ENCODE measurements around the gene IRF4. TPM values are rescaled to one million over a fixed set of nuclear protein-coding genes. Genes with fewer than 3 reads are reported as not detected.

The IRF4 gene
- total and polyA plus RNA-seq, 4 donors = 0.11 to 1.0 (median 0.42) TPM

DNA sequence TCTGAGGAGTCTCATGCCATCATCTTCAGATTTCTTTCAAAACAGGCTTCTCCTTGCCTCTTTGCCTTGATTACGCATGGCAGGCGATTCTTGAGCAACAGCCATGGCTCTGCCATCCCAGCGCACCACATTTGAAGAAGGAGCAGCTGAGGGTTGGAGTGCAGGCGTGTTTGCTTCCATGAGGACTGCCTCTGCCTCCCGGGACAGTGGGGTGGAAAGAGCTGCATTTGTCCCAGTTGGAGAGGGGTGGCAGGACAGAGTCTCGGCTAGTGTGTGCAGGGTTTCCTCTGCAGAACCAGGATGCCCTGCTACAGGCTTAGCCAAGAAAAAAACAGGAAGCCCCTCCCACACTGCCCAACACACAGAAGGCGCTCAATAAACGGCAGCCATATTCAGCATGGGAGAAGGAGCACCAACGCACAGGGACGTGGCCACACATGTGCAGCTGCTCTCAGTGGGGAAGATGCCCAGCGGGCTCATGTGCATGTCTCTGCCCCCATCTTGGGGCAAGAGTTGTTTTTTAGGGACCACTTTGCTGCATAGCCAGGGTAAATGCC is 36.6 kb downstream of the IRF4 start:
- no peak overlapping the region for H3K4me3 ChIP-seq (ENCODE audit: low read depth, low read length)
- WGBS (ENCODE audit: insufficient coverage) = 90% methylated on average over 10 of the region's 11 CpGs

DNA sequence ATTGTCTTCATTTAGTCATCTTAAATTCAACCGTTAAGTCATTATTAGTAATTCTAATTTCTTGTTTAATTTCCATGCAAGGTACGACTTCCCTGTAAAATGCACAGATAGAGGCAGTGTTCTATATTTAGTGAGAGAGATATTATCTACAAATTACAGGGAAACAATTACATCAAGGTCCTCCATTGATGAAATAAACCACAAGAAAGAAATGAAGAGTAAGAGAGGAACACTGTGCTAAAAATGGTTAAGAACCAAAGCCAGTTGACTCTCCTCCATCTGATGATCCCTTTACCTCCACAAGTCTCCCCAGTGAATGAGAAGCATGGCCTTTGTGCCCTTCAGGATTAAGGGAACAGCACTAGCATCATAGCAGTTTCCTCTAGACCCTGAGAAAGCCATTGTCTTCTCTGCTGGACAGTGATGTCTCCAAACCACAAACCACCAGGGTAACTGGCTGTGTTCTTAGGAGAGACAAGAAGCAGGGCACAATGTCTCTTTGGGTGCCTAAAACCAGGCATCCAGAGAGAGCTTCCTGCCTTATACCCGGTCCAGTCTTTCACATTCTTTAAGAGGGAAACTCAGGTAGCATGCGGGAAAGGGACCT is 38.1 kb downstream of the IRF4 start:
- Histone ChIP-seq H3K36me3 (ENCODE audit: control insufficient read depth, insufficient read depth, low read length) (no peaks in the 10 kb centered on the region), H3K27me3 (ENCODE audit: control insufficient read depth, insufficient read depth, low read length) (no peaks in the 10 kb centered on the region), H3K27ac (ENCODE audit: low read depth, low read length) (no peak overlapping the region), H3K4me3 (ENCODE audit: low read depth, low read length) (no peak overlapping the region), H3K9me3 (ENCODE audit: control insufficient read depth, insufficient read depth, low read length) (no peaks in the 10 kb centered on the region), H3K4me1 (ENCODE audit: control insufficient read depth, insufficient read depth, low read length) (no peaks in the 10 kb centered on the region)
- WGBS (ENCODE audit: insufficient coverage) = 94% methylated on average over 2 of the region's 4 CpGs
- DNase-seq (ENCODE audit: low read depth in 4 of 6, low spot score in 6 of 6) = no peak

More for the DNA sequence above, 36.6 kb downstream of the IRF4 start:
- Histone ChIP-seq H3K9me3 (ENCODE audit: control insufficient read depth, insufficient read depth, low read length) (no peaks in the 10 kb centered on the region), H3K36me3 (ENCODE audit: control insufficient read depth, insufficient read depth, low read length) (no peaks in the 10 kb centered on the region), H3K27me3 (ENCODE audit: control insufficient read depth, insufficient read depth, low read length) (no peaks in the 10 kb centered on the region), H3K27ac (ENCODE audit: low read depth, low read length) (no peak overlapping the region), H3K4me1 (ENCODE audit: control insufficient read depth, insufficient read depth, low read length) (no peaks in the 10 kb centered on the region)
- DNase-seq (ENCODE audit: low read depth in 4 of 6, low spot score in 6 of 6) = no peak

DNA sequence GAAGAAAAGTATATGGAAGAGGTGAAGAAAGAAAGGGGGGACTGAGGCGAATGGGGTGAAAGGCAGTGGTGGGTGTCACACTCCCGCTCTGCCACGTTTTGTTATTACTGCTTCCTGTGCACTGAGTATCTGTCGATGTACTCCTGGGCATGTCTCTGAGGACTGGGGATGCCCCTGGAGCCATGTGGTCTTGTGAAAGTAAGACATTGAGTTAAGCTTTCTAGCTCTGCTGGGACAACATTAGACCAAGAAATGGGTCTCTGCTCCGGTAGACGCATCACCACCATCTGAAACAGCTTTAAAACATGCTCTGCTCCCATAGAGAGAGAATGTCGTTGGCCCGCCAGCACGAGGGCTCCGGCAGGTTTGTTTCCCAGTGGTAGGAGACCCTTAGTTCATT is 40.0 kb downstream of the IRF4 start:
- WGBS (ENCODE audit: insufficient coverage) = 100% methylated on average over 4 of the region's 10 CpGs

DNA sequence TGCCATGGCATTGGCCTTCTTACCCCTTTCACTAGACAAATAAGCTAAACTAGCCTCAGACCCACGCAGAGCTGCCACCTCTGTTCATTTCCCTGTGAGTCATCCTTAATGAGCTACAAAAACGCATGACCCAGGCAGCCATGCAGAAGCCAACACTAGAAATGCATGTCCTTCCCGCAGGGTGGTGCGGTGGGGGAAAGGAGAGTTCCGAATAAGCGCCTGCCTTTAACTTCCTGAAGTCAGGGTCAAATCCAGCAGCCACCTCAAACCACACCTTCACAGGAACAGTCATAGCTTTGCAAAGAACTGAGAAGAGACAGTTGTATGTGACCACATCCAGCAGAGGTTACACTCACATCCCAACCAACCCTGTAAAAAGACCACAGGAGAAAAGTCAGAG is 40.4 kb downstream of the IRF4 start:
- no peaks in the 10 kb centered on the region for H3K4me1 ChIP-seq (ENCODE audit: control insufficient read depth, insufficient read depth, low read length)
- H3K27ac ChIP-seq (ENCODE audit: low read depth, low read length) = no peak overlapping the region
- H3K4me3 ChIP-seq (ENCODE audit: low read depth, low read length) = no peak overlapping the region
- H3K36me3 ChIP-seq (ENCODE audit: control insufficient read depth, insufficient read depth, low read length) = no peaks in the 10 kb centered on the region
- no peaks in the 10 kb centered on the region for H3K9me3 ChIP-seq (ENCODE audit: control insufficient read depth, insufficient read depth, low read length)
- WGBS (ENCODE audit: insufficient coverage) = 73% methylated on average over 3 of the region's 6 CpGs
- no peaks in the 10 kb centered on the region for H3K27me3 ChIP-seq (ENCODE audit: control insufficient read depth, insufficient read depth, low read length)
- DNase-seq (ENCODE audit: low read depth in 4 of 6, low spot score in 6 of 6) = no peak

More for the DNA sequence above, 40.0 kb downstream of the IRF4 start:
- no peaks in the 10 kb centered on the region for H3K36me3 ChIP-seq (ENCODE audit: control insufficient read depth, insufficient read depth, low read length)
- H3K4me3 ChIP-seq (ENCODE audit: low read depth, low read length) = no peak overlapping the region
- no peaks in the 10 kb centered on the region for H3K9me3 ChIP-seq (ENCODE audit: control insufficient read depth, insufficient read depth, low read length)
- no peak for DNase-seq (ENCODE audit: low read depth in 4 of 6, low spot score in 6 of 6)
- no peaks in the 10 kb centered on the region for H3K4me1 ChIP-seq (ENCODE audit: control insufficient read depth, insufficient read depth, low read length)
- H3K27ac ChIP-seq (ENCODE audit: low read depth, low read length) = no peak overlapping the region
- no peaks in the 10 kb centered on the region for H3K27me3 ChIP-seq (ENCODE audit: control insufficient read depth, insufficient read depth, low read length)

DNA sequence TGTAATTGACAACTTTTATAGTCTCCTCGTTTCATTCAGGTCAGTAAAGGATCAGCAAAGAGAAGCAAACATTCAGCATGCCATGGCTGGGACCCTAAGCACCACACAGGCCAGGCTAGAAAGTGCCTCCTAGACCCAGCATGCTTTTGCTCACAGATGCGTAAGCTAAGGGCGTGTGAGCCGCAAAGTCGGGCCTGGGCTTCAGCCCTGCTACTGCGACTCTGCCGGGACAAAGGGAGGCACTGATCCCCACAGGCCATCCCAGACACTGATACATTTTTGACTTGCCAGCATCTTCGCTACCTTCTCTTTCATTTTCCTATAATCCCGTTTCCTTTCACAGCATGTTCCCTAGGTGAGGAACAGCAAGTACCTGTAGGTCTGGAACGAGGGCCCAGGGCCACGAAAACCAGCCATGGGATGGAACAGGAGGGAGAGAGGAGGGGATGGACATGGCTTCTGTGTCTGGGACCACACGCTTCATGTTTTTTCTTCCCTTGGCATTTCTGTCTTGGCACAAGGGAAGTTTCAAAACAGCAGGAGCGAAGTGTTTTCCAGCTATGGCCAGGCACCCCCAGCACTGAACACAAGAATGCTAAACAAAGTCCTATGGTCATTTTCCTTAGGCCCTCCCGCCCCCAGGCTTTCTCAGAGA is 42.6 kb downstream of the IRF4 start:
- Histone ChIP-seq H3K4me3 (ENCODE audit: low read depth, low read length) (no peak overlapping the region), H3K4me1 (ENCODE audit: control insufficient read depth, insufficient read depth, low read length) (peaks cover 4% of the 10 kb centered on the region), H3K9me3 (ENCODE audit: control insufficient read depth, insufficient read depth, low read length) (no peaks in the 10 kb centered on the region), H3K27me3 (ENCODE audit: control insufficient read depth, insufficient read depth, low read length) (no peaks in the 10 kb centered on the region), H3K36me3 (ENCODE audit: control insufficient read depth, insufficient read depth, low read length) (no peaks in the 10 kb centered on the region), H3K27ac (ENCODE audit: low read depth, low read length) (no peak overlapping the region)
- 90% methylated on average over 11 of the region's 14 CpGs for WGBS (ENCODE audit: insufficient coverage)
- no peak for DNase-seq (ENCODE audit: low read depth in 4 of 6, low spot score in 6 of 6)

DNA sequence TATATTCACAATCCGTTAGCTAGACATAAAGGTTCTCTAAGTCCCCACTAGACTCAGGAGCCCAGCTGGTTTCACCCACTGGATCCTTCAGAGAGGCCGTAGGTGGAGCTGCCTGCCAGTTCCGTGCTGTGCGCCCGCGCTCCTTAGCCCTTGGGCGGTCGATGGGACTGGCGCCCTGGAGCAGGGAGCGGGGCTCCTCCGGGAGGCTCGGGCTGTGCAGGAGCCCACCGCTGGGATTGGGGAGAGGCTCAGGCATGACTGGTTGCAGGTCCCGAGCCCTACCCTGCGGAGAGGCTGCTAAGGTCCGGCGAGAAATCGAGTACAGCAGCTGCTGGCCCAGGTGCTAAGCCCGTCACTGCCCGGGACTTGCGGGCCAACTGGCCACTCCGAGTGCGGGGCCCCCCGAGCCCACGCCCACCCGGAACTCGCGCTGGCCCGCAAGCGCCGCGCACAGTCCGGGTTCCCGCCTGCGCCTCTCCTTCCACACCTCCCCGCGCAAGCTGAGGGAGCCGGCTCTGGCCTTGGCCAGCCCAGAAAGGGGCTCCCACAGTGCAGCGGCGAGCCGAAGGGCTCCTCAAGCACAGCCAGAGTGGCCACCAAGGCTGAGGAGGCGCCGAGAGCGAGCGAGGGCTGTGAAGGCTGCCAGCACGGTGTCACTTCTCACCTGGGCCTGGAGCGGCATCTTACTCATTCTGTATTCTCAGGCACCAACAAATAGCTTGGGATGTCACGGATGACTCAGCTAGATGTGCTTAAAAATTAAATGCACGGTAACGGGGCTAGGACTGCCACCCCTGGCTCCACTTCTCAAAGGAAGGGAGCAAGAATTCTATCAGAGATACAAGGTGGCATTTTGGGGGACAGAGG is 44.1 kb downstream of the IRF4 start:
- DNase-seq (ENCODE audit: low read depth in 4 of 6, low spot score in 6 of 6) = no peak
- H3K4me3 ChIP-seq (ENCODE audit: low read depth, low read length) = no peak overlapping the region
- H3K36me3 ChIP-seq (ENCODE audit: control insufficient read depth, insufficient read depth, low read length) = no peaks in the 10 kb centered on the region
- H3K4me1 ChIP-seq (ENCODE audit: control insufficient read depth, insufficient read depth, low read length) = peaks cover 4% of the 10 kb centered on the region
- H3K27me3 ChIP-seq (ENCODE audit: control insufficient read depth, insufficient read depth, low read length) = no peaks in the 10 kb centered on the region
- 97% methylated on average over 46 of the region's 50 CpGs for WGBS (ENCODE audit: insufficient coverage)
- no peaks in the 10 kb centered on the region for H3K9me3 ChIP-seq (ENCODE audit: control insufficient read depth, insufficient read depth, low read length)
- H3K27ac ChIP-seq (ENCODE audit: low read depth, low read length) = no peak overlapping the region

DNA sequence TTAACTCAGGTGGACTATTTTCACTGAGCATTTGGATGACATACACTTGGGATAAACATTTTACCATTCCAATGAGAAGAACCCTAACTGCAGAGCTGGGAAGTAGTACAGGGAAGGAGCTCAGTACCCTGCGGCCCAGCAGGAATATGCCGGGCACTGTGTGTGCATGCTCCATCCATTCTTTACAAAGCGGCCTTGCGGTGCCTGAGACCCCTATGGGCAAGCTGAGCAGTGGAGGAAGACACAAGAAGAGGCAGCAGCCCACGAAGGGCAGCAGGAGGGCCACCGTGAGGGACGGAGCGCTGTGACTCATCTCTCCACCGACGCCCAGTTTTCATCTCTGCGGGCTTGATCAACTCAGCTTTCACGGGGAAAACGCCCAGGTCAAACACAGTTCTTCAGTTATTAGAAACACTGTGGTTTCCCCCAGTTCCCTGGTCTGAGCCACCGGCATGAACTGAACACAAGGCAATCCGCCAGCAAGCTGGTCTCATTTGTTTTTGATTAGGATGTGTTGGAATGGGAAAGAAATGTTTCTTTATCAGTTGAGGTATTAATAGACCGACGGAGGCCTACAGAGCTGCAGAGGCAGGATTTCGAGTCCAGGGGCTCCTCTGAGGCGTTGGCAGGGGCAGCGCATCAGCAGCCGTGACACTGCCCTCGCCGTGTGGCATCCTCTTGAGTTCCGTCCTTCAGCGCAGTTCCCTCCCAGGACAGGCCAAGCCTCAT is 44.9 kb downstream of the IRF4 start:
- no peak overlapping the region for H3K4me3 ChIP-seq (ENCODE audit: low read depth, low read length)
- H3K27me3 ChIP-seq (ENCODE audit: control insufficient read depth, insufficient read depth, low read length) = no peaks in the 10 kb centered on the region
- 91% methylated on average over 24 of the region's 25 CpGs for WGBS (ENCODE audit: insufficient coverage)
- DNase-seq (ENCODE audit: low read depth in 4 of 6, low spot score in 6 of 6) = peak in 1 of 6 donors; percentile 8
- no peaks in the 10 kb centered on the region for H3K36me3 ChIP-seq (ENCODE audit: control insufficient read depth, insufficient read depth, low read length)
- H3K27ac ChIP-seq (ENCODE audit: low read depth, low read length) = no peak overlapping the region
- H3K9me3 ChIP-seq (ENCODE audit: control insufficient read depth, insufficient read depth, low read length) = no peaks in the 10 kb centered on the region
- peaks cover 4% of the 10 kb centered on the region for H3K4me1 ChIP-seq (ENCODE audit: control insufficient read depth, insufficient read depth, low read length)

DNA sequence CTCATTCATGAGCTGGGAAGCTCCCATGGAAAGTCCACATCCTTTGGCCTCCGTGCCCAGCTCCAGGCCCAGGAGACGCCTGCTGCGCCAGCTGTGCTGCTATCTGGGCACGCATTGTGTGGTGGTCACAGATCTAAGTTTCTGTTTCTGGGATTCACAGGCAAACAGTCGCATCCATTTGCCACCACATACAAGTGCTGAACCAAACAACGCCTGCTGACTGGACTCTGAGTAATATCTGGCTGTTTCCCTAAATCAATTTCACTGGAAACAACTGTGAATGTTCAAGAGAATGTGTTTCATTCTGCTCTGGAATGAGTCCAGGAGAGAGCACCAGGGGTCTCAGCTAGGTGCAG is 45.5 kb downstream of the IRF4 start:
- Histone ChIP-seq H3K27me3 (ENCODE audit: control insufficient read depth, insufficient read depth, low read length) (no peaks in the 10 kb centered on the region), H3K4me1 (ENCODE audit: control insufficient read depth, insufficient read depth, low read length) (peaks cover 4% of the 10 kb centered on the region), H3K9me3 (ENCODE audit: control insufficient read depth, insufficient read depth, low read length) (no peaks in the 10 kb centered on the region), H3K36me3 (ENCODE audit: control insufficient read depth, insufficient read depth, low read length) (no peaks in the 10 kb centered on the region), H3K4me3 (ENCODE audit: low read depth, low read length) (no peak overlapping the region), H3K27ac (ENCODE audit: low read depth, low read length) (no peak overlapping the region)
- no peak for DNase-seq (ENCODE audit: low read depth in 4 of 6, low spot score in 6 of 6)
- WGBS (ENCODE audit: insufficient coverage) = 100% methylated on average over 3 of the region's 6 CpGs

DNA sequence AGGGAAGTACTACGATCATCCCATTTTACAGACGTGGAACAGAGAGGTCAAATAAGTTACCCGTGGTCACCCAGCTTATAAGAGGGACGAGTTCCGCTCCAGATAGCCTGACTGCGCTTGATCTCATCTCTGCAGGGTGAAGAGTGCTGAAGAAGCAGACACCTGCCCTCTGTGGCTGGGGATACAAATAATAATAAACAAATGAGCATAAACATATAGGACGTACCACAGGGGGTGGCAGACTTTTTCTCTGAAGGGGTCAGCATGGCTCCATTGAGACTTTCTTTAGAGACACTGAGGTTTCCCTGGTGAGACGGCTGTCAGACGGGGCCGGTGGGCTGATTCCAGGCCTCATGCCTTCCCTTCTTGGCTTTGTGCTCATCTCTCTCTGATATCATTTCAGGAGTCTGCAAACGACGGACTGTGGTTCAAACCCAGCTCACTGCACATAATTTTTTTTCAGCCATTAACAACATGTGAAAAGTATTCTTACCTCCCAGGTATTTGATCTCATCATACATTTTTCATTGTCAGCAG is 47.1 kb downstream of the IRF4 start:
- no peaks in the 10 kb centered on the region for H3K9me3 ChIP-seq (ENCODE audit: control insufficient read depth, insufficient read depth, low read length)
- H3K27me3 ChIP-seq (ENCODE audit: control insufficient read depth, insufficient read depth, low read length) = no peaks in the 10 kb centered on the region
- 71% methylated on average over 5 of the region's 12 CpGs for WGBS (ENCODE audit: insufficient coverage)
- no peak overlapping the region for H3K27ac ChIP-seq (ENCODE audit: low read depth, low read length)
- H3K4me1 ChIP-seq (ENCODE audit: control insufficient read depth, insufficient read depth, low read length) = peaks cover 4% of the 10 kb centered on the region
- no peak for DNase-seq (ENCODE audit: low read depth in 4 of 6, low spot score in 6 of 6)
- H3K36me3 ChIP-seq (ENCODE audit: control insufficient read depth, insufficient read depth, low read length) = no peaks in the 10 kb centered on the region
- H3K4me3 ChIP-seq (ENCODE audit: low read depth, low read length) = no peak overlapping the region

Measured in spinal cord (tissue), 10 donors.